ENCODE measurements around the gene SGTA. TPM values are rescaled to one million over a fixed set of nuclear protein-coding genes. Genes with fewer than 3 reads are reported as not detected.

SGTA gene
- total RNA-seq, 1 experiment from 2014 or later = 109 TPM

GRCh38 chr19:2782936-2783780 lies at the start of gene SGTA (continued):
- TF ChIP-seq ATF3 (IDR thresholded peaks at IDR 0.05) (no peak), YY1 (IDR thresholded peaks at IDR 0.05; ENCODE audit: extremely low read depth, insufficient replicate concordance, low read depth, low read length) (peak; percentile 90), CEBPB (IDR thresholded peaks at IDR 0.05; ENCODE audit: low read depth) (no peak), EZH2 (IDR thresholded peaks at IDR 0.05) (no peak), TCF7L2 (IDR thresholded peaks at IDR 0.05; ENCODE audit: borderline replicate concordance, extremely low read depth, insufficient read depth, insufficient read length) (no peak), POLR2A (IDR thresholded peaks at IDR 0.05; ENCODE audit: borderline replicate concordance, extremely low read depth, insufficient read depth, insufficient read length) (peak; percentile 59)

DNA sequence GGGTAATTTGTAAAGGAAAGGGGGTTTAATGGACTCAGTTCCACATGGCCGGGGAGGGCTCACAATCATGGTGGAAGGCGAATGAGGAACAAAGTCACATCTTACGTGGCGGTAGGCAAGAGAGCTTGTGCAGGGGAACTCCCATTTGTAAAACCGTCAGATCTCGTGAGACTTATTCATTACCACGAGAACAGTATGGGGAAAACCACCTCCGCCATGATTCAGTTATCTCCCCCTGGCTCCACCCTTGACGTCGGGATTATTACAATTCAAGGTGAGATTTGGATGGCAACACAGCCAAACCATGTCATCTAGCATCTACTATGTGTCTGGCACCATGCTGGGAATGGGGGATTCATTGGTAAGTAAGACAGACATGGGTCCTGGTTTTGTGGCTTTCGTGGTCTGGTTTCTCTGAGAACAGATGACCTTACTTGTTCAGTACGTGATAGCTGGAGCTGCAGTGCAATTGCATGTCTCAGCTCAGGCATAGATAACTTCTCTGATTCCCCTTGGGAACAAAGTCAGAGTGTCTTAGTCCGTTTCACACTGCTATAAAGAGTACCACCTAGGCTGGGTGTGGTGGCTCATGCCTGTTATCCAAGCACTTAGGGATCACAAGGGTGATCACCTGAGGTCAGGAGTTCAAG lies 44.9 kb upstream of the SGTA start:
- no peaks in the 10 kb centered on the region for H3K79me2 ChIP-seq (ENCODE audit: insufficient read depth, low read length)
- peaks cover 2 to 4% of the 10 kb centered on the region in 2 experiments; a peak in 2 of 4 replicates for H3K9me3 ChIP-seq (ENCODE audit: control insufficient read depth in 1 of 2, insufficient read depth in 1 of 2, low read depth in 1 of 2, low read length in 2 of 2)
- H3K4me3 ChIP-seq (replicated peaks in 1 of 2; ENCODE audit: low read depth in 1 of 2, low read length in 2 of 2) = no peak overlapping the region
- H3K4me2 ChIP-seq (ENCODE audit: low read length) = no peak overlapping the region
- H3K9me2 ChIP-seq (ENCODE audit: insufficient read depth) = no peaks in the 10 kb centered on the region
- no peak for TF ChIP-seq EZH2 (IDR thresholded peaks at IDR 0.05)
- TF ChIP-seq ZFX (IDR thresholded peaks at IDR 0.05) = 0 out of 2 replicates have a peak, but pooled peaks have one; percentile 13
- BruUV-seq (replicated peaks) = no TSS peak
- ChIA-PET RAD21 (ENCODE audit: low non-redundant PET in 1 of 2, low total read pairs in 2 of 2, uncharacterized antibody in 2 of 2, unreplicated experiment in 2 of 2) (no interaction called here), CTCF (interaction anchor here (0.9 kb wide), 1 partner anchor 13 kb away, joined by 3 read pairs; the partner anchor contains the start of gene ZNF555), POLR2A (no interaction called here)
- H3K27me3 ChIP-seq (ENCODE audit: insufficient read depth, low read length) = no peaks in the 10 kb centered on the region
- H4K20me1 ChIP-seq (ENCODE audit: insufficient read depth) = no peaks in the 10 kb centered on the region
- no peak overlapping the region for H3K9ac ChIP-seq (ENCODE audit: low read length)
- no peaks in the 10 kb centered on the region for H3K4me1 ChIP-seq (ENCODE audit: control insufficient read depth in 1 of 2, insufficient read depth in 2 of 2, low read length in 2 of 2)
- DNase-seq (ENCODE audit: low read depth, low spot score) = no peak
- H3K36me3 ChIP-seq (ENCODE audit: control insufficient read depth in 1 of 2, insufficient read depth in 2 of 2, low read length in 2 of 2) = no peaks in the 10 kb centered on the region
- no peak for ATAC-seq
- intact Hi-C loops (cut with micrococcal nuclease) = no loop called here
- no peak overlapping the region for H2AFZ ChIP-seq (ENCODE audit: low read depth, low read length, poor library complexity, severe bottlenecking)
- no peak overlapping the region for H3K27ac ChIP-seq (ENCODE audit: low read depth, low read length)

Measured in HCT116 (cell line).